SIG-M5 (cell line): ENCODE results near the gene NMRK2.
"Not testable (repeated sequence)": the region's sequence is repeated elsewhere in the genome, so short reads cannot be mapped to it uniquely, and the experiment has no call there.

Source experiments
- DNase-seq: peaks from one replicate; lab custom pipeline; 2025; lab: John Stamatoyannopoulos, UW

Gene NMRK2, protein sequence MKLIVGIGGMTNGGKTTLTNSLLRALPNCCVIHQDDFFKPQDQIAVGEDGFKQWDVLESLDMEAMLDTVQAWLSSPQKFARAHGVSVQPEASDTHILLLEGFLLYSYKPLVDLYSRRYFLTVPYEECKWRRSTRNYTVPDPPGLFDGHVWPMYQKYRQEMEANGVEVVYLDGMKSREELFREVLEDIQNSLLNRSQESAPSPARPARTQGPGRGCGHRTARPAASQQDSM

DNA sequence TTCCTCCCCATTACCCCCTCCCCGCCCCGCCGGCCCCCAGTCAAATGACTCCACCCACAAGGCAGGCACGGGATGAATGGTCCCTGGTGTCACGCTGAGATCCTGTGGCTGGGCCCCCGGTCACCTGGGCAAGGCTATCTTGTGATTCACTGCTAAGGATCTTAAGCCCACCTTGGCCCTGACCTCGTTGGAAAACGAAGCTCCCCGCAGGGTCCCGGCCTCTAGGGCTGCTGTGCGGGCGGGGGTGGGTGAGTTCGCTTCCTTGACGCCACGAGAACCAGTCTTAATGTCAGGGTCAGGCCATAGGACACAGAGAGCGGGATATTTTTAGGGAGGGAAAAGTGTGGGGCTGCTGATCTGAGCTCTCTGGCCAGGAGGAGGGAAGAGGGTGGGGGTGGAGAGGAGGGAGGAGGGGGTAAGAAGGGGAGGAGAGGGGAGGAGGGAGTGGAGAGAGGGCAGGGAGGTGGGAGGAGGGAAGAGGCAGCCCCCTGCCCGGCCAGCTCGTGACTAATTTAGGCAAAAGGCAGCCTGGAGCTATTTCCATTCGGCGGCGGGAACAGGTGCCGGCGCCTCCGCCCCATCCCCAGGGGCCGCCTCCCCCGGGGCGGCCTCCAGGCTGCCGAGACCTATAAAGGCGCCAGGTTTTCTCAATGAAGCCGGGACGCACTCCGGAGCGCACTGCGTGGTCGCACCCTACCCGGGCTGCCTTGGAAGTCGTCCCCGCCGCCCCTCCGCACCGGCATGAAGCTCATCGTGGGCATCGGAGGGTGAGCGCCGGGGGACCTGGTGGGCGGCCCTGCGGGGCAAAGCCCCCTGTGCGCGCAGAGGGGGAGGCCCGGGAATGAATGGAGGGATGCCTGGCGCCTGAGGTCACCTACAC is at the start of gene NMRK2:
Gene NMRK2, plus strand, starts transcription at position 139 of the 880 bp plus-strand sequence. Its CDS starts 603 bp downstream, at position 742.
- DNase-seq: no peak

DNA sequence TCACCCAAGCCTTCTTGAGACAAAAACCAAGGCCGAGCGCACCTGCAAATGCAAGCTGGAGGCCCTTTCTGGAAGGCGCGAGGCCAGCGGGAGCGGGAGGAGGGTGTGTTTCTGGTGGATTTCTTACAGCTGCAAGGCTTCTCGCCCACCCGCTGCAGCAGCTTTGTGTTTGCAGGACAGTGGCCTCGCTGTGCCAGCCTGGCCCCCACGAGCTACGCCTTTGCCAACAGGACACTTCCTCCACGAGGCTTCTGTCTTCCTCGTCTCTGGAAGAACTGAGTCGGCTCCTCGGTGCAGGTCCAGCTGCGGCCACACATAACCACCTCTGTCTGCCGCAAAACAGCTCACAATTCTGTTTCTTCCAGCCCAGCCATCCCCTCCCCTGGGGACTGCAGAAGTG is 42.3 kb upstream of the NMRK2 start:
- DNase-seq: no peak

DNA sequence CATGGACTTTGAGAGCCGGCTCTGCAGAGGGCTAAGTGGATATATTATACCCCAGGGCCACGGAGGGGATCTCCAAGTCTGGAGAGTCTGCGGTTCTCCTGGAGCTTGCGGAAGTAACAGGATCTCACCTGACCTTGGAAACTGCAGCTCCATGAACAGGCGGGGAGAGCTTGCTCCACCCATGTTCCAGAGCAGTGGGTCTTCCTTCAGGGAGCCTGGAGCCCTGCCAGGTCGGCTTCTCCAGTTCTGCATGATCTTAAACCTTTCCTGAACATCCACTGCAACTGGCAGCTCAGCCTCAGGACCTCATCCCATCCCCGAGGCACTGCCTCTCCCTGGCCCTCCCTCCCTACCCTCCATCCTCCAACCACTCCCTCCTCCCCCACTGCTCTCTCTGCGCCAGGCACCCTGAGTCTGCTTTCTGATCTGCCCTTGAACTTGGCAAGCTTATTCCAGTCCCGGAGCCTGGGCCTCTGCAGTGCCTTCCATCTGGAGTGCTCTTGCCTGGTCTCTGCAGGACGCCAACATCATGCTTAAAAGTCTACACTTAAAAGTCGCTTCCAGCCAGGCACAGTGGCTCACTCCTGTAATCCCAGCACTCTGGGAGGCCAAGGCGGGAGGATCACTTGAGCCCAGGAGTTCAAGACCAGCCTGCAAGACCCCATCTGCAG is 39.2 kb upstream of the NMRK2 start:
- no peak for DNase-seq

DNA sequence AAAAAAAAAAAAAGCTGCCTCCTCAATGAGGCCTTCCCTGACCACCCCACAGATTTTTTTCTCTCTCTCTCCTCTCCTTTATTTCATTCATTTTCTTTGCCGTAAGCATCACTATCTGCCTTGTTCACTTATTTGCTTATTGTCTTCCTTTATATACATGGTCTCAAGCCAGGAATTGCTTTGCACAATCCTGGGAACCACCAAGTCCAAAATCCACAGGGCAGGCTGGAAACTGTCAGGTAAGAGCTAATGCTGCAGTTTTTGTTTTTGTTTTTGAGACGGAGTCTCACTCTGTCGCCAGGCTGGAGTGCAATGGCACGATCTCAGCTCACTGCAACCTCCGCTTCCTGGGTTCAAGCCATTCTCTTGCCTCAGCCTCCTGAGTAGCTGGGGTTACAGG is 37.9 kb upstream of the NMRK2 start:
- not testable (repeated sequence) for DNase-seq

DNA sequence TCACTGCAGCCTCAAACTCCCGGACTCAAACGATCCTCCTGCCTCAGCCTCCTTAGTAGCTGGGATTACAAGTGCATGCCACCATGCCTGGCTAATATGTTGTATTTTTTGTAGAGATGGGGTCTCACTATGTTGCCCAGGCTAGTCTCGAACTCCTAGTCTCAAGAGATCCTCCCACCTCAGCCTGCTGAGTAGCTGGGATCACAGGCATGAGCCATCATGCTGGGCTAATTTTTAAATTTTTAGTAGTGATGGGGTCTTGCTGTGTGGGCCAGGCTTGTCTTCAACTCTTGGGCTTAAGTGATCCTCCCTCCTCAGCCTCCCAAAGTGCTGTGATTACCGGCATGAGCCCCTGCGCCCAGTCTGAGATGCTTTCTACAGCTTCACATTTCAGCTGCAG is 37.1 kb upstream of the NMRK2 start:
- DNase-seq: no peak

DNA sequence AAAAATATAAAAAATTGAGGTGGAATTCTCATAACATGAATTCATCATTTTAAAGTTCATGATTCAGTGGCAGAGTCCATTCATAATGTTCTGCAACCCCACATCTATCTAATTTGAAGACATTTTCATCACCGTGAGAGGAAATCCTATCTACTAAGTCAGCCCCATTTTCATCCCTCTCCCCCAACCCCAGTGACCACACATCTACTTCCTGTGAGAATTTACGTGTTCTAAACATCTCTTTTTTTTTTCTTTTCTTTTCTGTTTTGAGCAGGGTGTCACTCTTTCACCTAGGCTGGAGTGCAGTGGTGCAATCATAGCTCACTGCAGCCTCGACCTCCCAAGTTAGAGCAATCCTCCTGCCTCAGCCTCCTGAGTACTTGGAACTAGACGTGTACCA is 34.9 kb upstream of the NMRK2 start:
- no peak for DNase-seq

DNA sequence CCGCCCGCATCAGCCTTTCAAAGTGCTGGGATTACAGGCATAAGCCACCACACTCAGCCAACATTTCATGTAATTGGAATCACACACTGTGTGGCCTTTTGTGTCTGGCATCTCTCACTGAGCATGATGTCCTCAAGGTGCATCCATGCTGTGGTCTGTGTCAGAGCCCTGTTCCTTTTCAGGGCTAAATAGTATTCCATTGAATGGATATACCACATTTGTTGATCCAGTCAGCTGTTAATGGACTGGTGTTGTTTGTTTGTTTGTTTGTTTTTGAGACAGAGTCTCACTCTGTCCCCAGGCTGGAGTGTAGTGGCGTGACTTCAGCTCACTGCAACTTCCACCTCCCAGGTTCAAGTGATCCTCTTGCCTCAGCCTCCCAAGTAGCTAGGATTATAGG is 34.4 kb upstream of the NMRK2 start:
- DNase-seq: no peak

DNA sequence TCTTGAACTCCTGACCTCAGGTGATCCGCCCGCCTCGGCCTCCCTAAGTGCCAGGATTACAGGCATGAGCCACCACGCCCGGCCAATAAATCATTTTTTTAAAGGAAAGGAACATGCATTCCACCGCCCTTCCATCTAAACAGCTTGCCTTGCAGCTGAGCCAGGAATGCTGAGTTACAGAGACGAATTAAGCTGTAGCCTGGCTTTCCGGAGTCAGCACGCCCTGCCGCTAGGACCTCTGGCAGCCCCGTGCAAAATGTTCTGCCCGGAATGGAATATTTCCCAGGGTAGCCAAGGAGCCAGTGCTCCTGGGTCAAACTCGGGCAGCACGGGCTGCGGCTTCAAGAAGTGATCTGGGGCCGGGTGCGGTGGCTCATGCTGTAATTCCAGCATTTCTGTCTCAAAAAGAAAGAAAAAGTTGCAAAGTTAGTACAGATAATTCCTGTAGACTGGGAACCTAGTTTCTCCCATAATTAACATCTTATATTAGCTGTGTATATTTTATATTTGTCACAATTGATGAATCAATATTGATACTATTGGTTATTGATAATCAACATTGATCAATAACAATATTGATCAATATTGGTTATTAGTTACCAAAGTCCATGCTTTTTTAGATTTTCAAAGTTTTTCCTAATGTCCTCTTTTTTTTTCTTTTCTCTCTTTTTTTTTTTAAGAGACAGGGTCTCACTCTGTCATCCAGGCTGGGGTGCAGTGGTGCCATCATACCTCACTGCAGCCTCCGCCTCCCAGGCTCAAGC is 33.2 kb upstream of the NMRK2 start:
- no peak for DNase-seq

DNA sequence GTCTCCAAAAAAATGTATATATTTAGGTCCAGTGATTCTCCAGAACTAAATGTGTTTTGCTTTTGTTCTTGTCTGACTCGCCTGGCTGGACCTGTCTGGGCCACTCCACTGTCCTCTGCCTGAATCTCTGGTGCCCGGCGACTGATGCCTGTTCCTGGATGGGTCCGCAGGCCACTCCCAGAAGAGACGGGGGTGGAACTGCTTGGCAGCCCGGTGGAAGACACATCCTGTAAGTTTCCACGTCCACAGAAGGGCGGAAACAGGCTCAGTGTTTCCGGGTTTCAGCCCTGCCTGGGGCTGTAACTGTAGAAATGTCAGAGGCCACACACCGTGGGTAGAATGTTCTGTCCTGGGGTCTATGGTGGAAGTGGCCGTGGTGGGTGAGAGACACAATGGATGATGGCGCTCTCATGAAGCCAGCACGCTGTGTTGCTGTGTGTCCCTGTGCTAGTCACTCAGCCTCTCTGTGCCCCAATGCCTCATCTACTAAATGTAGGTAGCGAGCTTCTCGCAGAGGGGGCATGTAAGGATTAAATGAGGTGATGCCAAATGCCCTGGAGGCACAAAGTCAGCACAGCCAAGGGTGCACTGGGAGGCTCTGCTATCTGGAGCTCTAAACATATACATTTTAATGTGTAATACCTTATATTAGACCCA is 30.4 kb upstream of the NMRK2 start:
- no peak for DNase-seq

DNA sequence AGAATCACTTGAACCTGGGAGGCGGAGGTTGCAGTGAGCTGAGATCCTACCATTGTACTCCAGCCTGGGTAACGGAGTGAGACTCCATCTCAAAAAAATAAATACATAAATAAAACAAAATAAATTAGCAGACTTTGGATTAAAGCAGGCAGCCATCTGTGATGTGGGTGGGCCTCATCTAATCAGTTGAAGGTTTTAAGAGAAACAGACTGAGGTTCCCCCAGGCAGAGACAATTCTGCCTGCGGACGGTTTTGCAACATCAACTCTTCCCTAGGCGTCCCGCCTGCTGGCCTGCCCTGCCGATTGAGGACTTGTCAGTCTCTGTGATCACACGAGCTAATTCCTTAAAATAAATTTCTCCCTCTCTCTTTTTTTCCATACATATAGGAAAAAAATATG is 28.6 kb upstream of the NMRK2 start:
- DNase-seq: no peak

DNA sequence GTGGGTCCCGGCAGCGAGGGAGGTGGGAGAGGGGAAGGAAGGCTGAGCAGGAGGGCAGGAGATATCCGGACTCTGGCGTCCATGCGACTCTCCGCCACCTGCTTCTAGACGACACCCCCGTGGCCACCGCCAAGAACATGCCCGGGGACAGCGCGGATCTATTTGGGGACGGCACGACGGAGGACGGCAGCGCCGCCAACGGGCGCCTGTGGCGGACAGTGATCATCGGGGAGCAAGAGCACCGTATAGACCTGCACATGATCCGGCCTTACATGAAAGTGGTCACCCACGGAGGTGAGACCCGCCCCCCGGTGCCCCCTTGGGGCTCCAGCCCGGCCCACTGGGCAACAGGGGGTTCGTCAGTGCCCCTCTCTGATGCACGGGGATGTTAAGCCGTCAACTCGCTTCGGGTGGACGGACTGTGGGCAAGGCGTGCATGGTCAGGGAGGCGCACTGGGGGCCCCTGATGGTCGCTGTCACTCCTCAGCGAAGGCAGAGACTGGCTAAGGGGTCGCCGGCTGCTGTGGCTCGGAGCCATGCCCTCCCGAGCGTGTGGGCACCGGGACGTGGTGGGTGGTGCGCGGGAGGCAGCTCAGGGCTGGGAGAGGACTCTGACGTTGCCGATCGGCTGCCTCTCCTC is 25.1 kb upstream of the NMRK2 start:
- DNase-seq: no peak

DNA sequence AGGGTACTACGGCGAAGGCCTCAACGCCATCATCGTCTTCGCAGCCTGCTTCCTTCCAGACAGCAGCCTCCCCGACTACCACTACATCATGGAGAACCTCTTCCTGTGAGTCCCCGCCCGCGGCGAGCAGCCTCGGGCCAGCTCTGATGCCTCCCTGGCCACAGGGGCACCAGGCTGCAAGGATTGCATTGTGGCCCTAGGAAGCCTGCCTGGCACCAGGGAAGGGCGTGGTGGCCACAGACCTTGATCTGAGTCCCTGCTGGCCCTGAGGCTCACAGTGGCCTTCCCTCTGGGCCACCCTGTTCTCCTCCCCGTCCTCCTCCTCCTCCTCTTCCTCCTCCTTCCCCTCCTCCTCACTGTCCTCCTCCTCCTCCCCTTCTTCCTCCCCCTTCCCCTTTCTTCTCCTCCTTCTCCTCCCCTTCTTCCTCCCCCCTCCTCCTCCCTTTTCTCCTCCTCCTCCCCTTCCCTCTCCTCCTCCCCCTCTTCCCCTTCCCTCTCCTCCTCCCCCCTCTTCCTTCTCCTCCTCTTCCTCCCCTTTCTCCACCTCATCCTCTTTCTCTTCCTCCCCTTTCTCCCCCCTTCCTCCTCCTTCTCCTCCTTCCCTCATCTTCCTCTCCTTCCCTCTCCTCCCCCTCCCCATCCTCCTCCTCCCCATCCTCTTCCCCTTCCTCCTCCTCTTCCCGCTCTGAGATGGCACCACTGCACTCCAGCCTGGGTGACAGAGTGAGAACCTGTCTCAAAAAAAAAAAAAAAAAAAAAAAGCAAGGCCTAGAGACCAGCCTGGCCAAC is 24.4 kb upstream of the NMRK2 start:
- DNase-seq: no peak

DNA sequence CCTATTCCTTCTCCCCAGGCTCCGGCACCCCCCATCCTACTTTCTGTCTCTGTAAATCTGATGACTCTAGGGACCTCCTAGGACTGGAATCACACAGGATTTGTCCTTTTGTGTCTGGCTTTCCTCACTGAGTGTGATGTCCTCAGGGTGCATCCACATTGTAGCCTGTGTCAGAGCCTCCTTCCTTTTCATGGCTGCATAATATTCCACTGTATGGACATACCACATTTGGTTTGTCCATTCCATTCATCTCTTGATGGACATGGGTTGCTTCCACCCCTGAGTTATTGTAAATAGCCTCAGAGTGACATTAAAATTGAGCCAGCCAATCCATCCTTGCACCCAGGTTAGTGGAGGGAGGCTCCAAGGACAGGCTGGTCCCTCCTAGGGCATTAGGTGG is 22.8 kb upstream of the NMRK2 start:
- no peak for DNase-seq

DNA sequence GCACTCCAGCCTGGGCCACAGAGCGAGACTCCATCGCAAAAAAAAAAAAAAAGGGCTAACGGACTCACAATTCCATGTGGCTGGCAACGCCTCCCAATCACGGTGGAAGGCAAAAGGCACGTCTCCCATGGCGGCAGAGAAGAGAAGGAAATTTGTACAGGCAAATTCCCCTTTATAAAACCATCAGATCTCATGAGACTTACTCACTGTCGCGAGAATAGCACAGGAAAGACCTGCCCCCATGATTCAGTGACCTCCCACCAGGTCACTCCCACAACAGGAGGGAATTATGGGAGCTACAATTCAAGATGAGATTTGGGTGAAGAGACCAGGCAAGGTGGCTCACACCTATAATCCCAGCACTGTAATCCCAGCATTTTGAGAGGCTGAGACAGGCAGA is 18.7 kb upstream of the NMRK2 start:
- no peak for DNase-seq

DNA sequence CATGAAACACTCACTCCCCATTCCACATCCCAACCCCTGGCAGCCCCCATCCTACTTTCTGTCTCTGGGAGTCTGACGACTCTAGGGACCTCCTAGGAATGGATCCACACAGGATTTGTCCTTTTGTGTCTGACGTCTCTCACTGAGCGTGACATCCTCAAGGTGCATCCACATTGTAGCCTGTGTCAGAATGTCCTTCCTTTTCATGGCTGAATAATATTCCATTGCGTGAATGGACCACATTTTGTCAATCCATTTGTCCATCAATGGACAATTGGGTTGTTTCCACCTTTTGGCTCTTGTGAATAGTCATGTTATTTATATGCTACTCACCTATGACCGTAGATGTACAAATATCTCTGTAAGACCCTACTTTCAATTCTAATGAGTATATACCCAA is 16.8 kb upstream of the NMRK2 start:
- DNase-seq: no peak

DNA sequence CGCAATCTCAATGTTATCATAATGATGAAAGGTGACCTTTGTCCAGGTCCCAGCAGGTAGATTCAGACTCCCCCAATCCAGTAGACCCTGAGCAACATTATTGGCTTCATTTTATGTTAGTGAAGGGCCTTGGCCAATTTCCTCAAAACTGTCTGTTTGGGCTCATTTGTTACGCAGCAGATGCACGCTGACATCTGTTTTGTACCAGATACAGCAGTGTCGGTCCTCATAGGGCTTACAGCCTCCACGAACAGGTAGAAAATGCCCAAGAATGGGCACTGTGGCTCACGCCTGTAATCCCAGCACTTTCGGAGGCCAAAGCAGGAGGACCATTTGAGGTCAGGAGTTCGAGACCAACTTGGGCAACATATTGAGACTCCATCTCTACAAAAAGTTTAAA is 13.1 kb upstream of the NMRK2 start:
- no peak for DNase-seq

DNA sequence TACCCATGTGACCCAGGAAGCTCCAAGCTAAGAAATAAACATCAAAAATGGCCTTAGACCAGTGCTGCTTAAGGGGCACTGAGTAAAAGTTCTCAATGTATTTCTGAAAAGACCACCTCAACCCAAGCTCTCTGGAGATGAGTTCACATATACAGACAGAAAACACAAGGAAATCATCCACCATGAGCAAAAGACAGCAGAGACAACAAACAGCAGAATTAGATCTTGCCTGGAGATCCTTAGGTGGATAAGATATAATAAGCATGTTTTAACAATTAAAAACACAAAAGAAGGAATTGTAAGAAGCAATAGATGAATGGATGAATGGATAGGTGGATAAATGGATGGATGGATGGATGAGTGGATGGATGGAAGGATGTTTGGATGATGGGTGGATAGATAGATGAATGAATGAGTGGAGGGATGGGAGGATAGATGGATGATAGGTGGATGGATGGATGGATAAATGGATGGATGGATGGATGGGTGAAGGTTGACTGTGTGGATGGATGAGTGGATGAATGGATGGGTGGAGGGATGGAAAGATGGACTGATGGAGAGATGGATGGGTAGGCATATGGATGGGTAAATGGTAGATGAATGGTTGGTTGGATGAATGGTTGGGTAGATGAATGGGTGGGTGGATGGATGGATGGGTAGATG is 9.6 kb upstream of the NMRK2 start:
- no peak for DNase-seq

DNA sequence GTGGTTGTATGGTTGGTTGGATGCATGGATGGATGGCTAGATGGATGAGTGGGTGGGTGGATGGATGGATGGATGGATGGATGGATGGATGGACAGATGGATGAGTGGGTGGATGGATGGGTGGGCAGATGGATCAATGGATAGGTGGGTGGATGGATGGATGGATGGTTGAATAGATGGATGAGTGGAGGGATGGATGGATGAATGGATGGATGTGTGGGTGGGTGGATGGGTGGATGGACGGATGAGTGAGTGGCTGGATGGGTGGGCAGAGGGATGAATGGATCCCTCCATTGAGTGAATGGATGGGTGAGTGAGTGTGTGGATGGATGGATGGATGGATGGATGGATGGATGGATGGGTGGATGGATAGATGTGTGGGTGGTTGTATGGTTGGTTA is 9.0 kb upstream of the NMRK2 start:
- DNase-seq: no peak

DNA sequence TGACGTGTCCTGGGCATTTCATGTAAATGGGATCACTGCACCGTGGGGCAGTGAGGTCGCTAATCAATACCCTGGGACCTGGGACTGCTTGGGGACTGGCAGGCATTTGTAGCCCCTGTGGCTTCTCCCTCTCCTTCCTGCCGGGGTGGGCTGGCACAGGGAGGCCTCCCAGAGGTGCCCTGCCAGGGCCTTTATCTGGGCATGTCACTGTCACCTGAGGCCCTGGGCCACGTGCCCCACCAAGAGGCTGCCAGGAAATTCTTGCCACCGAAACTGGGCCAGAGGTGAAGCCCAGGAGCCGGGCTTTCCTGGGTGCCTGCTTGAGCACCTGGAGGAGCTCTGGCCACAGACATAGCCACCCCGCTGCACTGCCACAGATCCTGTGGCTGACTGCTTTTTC is 1.8 kb upstream of the NMRK2 start:
- DNase-seq: no peak
